T-helper 1 cell treated with Interleukin-12 subunit alpha and Interleukin-12 subunit beta and Interleukin-4 antibody, amounts not matched to agents 30 μg/mL and 1 μg/mL, for 36 hours (primary cell): ENCODE data around the gene MRPL42.
A peak's percentile ranks its signal among the peaks of the same experiment; 100 is the strongest.
"Not testable (repeated sequence)": the region's sequence is repeated elsewhere in the genome, so short reads cannot be mapped to it uniquely, and the experiment has no call there.

Source experiments
- H3K27ac Mint-ChIP-seq: one replicate; pipeline ENCODE4 v1.8.0; 2021; ENCODE audit warnings: mild to moderate bottlenecking, mixed read lengths
- H3K27me3 Mint-ChIP-seq: one replicate; pipeline ENCODE4 v1.8.0; 2021; ENCODE audit warnings: low read depth, mixed read lengths
- H3K36me3 Mint-ChIP-seq: one replicate; pipeline ENCODE4 v1.8.0; 2021; ENCODE audit warnings: low read depth, mixed read lengths
- H3K4me1 Mint-ChIP-seq: one replicate; pipeline ENCODE4 v1.8.0; 2021; ENCODE audit warnings: low read depth, mixed read lengths
- H3K4me3 Mint-ChIP-seq: one replicate; pipeline ENCODE4 v1.8.0; 2021; ENCODE audit warnings: mild to moderate bottlenecking, moderate library complexity, mixed read lengths
- H3K9me3 Mint-ChIP-seq: one replicate; pipeline ENCODE4 v1.8.0; 2021; ENCODE audit warnings: mixed read lengths

The MRPL42 gene

GRCh38 chr12:93460902-93461301, 6.4 kb upstream of the MRPL42 start:
- H3K36me3 Mint-ChIP-seq: no peaks in the 10 kb centered on the region
- no peak overlapping the region for H3K27ac Mint-ChIP-seq
- no peak overlapping the region for H3K4me3 Mint-ChIP-seq
- H3K9me3 Mint-ChIP-seq: no peaks in the 10 kb centered on the region
- no peaks in the 10 kb centered on the region for H3K27me3 Mint-ChIP-seq
- H3K4me1 Mint-ChIP-seq: peaks cover 4% of the 10 kb centered on the region

GRCh38 chr12:93461503-93461902, 5.8 kb upstream of the MRPL42 start:
- no peaks in the 10 kb centered on the region for H3K36me3 Mint-ChIP-seq

GRCh38 chr12:93465841-93466240, 1.5 kb upstream of the MRPL42 start:
- Mint-ChIP-seq H3K36me3 (peaks cover 13% of the 10 kb centered on the region), H3K9me3 (no peaks in the 10 kb centered on the region), H3K27me3 (no peaks in the 10 kb centered on the region), H3K4me3 (no peak overlapping the region), H3K27ac (peak overlapping the region; percentile 4), H3K4me1 (peaks cover 27% of the 10 kb centered on the region)

More at GRCh38 chr12:93461503-93461902, 5.8 kb upstream of the MRPL42 start:
- Mint-ChIP-seq H3K9me3 (no peaks in the 10 kb centered on the region), H3K27me3 (no peaks in the 10 kb centered on the region), H3K27ac (no peak overlapping the region), H3K4me1 (peaks cover 4% of the 10 kb centered on the region), H3K4me3 (no peak overlapping the region)

GRCh38 chr12:93466625-93467350, 526 bp upstream of the MRPL42 start:
- H3K9me3 Mint-ChIP-seq: no peaks in the 10 kb centered on the region
- H3K27ac Mint-ChIP-seq: peak overlapping the region; percentile 96
- no peaks in the 10 kb centered on the region for H3K27me3 Mint-ChIP-seq
- peak overlapping the region; percentile 89 for H3K4me3 Mint-ChIP-seq
- peaks cover 27% of the 10 kb centered on the region for H3K4me1 Mint-ChIP-seq
- H3K36me3 Mint-ChIP-seq: peaks cover 13% of the 10 kb centered on the region

- peak overlapping the region; percentile 96 for H3K27ac Mint-ChIP-seq
- no peaks in the 10 kb centered on the region for H3K27me3 Mint-ChIP-seq
- H3K9me3 Mint-ChIP-seq: no peaks in the 10 kb centered on the region
- peaks cover 31% of the 10 kb centered on the region for H3K4me1 Mint-ChIP-seq
- H3K36me3 Mint-ChIP-seq: peaks cover 15% of the 10 kb centered on the region
- peak overlapping the region; percentile 89 for H3K4me3 Mint-ChIP-seq
These were observed 676 bp downstream of the MRPL42 start for GRCh38 chr12:93468008-93468371.

- Mint-ChIP-seq H3K27ac (no peak overlapping the region), H3K36me3 (peaks cover 15% of the 10 kb centered on the region), H3K27me3 (no peaks in the 10 kb centered on the region), H3K4me1 (peaks cover 31% of the 10 kb centered on the region), H3K9me3 (no peaks in the 10 kb centered on the region), H3K4me3 (no peak overlapping the region)
These were observed 2.1 kb downstream of the MRPL42 start for GRCh38 chr12:93469386-93469785.

- Mint-ChIP-seq H3K27me3 (no peaks in the 10 kb centered on the region), H3K4me1 (peaks cover 5% of the 10 kb centered on the region), H3K4me3 (no peak overlapping the region), H3K9me3 (no peaks in the 10 kb centered on the region), H3K36me3 (peaks cover 13% of the 10 kb centered on the region), H3K27ac (no peak overlapping the region)
These were observed 9.2 kb downstream of the MRPL42 start for GRCh38 chr12:93476555-93476954.

- Mint-ChIP-seq H3K27ac (no peak overlapping the region), H3K36me3 (peaks cover 13% of the 10 kb centered on the region), H3K27me3 (no peaks in the 10 kb centered on the region), H3K4me1 (no peaks in the 10 kb centered on the region), H3K9me3 (no peaks in the 10 kb centered on the region), H3K4me3 (no peak overlapping the region)
These were observed 15.4 kb downstream of the MRPL42 start for GRCh38 chr12:93482721-93483120.

GRCh38 chr12:93483151-93483807, 16.0 kb downstream of the MRPL42 start:
- H3K36me3 Mint-ChIP-seq: peaks cover 14% of the 10 kb centered on the region
- H3K4me3 Mint-ChIP-seq: no peak overlapping the region
- H3K4me1 Mint-ChIP-seq: no peaks in the 10 kb centered on the region
- no peaks in the 10 kb centered on the region for H3K9me3 Mint-ChIP-seq
- H3K27me3 Mint-ChIP-seq: no peaks in the 10 kb centered on the region
- H3K27ac Mint-ChIP-seq: no peak overlapping the region

GRCh38 chr12:93484315-93484981, 17.1 kb downstream of the MRPL42 start:
- H3K27ac Mint-ChIP-seq: no peak overlapping the region
- no peak overlapping the region for H3K4me3 Mint-ChIP-seq
- H3K9me3 Mint-ChIP-seq: no peaks in the 10 kb centered on the region
- peaks cover 21% of the 10 kb centered on the region for H3K36me3 Mint-ChIP-seq
- H3K4me1 Mint-ChIP-seq: no peaks in the 10 kb centered on the region
- H3K27me3 Mint-ChIP-seq: no peaks in the 10 kb centered on the region

GRCh38 chr12:93492808-93493207, 25.5 kb downstream of the MRPL42 start:
- H3K36me3 Mint-ChIP-seq: peaks cover 47% of the 10 kb centered on the region
- not testable (repeated sequence) for H3K4me3 Mint-ChIP-seq, H3K4me1 Mint-ChIP-seq, H3K27me3 Mint-ChIP-seq, H3K9me3 Mint-ChIP-seq, H3K27ac Mint-ChIP-seq

- H3K9me3 Mint-ChIP-seq: peaks cover 8% of the 10 kb centered on the region
- peaks cover 8% of the 10 kb centered on the region for H3K4me1 Mint-ChIP-seq
- H3K27ac Mint-ChIP-seq: no peak overlapping the region
- no peak overlapping the region for H3K4me3 Mint-ChIP-seq
- no peaks in the 10 kb centered on the region for H3K27me3 Mint-ChIP-seq
- H3K36me3 Mint-ChIP-seq: peaks cover 40% of the 10 kb centered on the region
These were observed 26.8 kb downstream of the MRPL42 start for GRCh38 chr12:93494096-93494495.

GRCh38 chr12:93497456-93497855, 30.1 kb downstream of the MRPL42 start:
- Mint-ChIP-seq H3K9me3 (peaks cover 8% of the 10 kb centered on the region), H3K36me3 (peaks cover 25% of the 10 kb centered on the region), H3K27ac (no peak overlapping the region), H3K27me3 (no peaks in the 10 kb centered on the region), H3K4me3 (no peak overlapping the region), H3K4me1 (peaks cover 11% of the 10 kb centered on the region)

GRCh38 chr12:93498813-93499212, 31.5 kb downstream of the MRPL42 start:
- Mint-ChIP-seq H3K4me1 (peaks cover 14% of the 10 kb centered on the region), H3K36me3 (peaks cover 29% of the 10 kb centered on the region)
- H3K27me3 Mint-ChIP-seq, H3K27ac Mint-ChIP-seq, H3K4me3 Mint-ChIP-seq, H3K9me3 Mint-ChIP-seq: not testable (repeated sequence)

- no peaks in the 10 kb centered on the region for H3K27me3 Mint-ChIP-seq
- H3K4me3 Mint-ChIP-seq: no peak overlapping the region
- peaks cover 8% of the 10 kb centered on the region for H3K9me3 Mint-ChIP-seq
- peaks cover 26% of the 10 kb centered on the region for H3K36me3 Mint-ChIP-seq
- peaks cover 17% of the 10 kb centered on the region for H3K4me1 Mint-ChIP-seq
- no peak overlapping the region for H3K27ac Mint-ChIP-seq
These were observed 32.9 kb downstream of the MRPL42 start for GRCh38 chr12:93500201-93500600.
